ENCODE results near the gene OR4D10.

- no peak for TF ChIP-seq CTCF (IDR thresholded peaks at IDR 0.05)
- no peak for TF ChIP-seq POLR2A (IDR thresholded peaks at IDR 0.05)
These were observed 30.2 kb downstream of the OR4D10 start, which contains the start of gene OR4D11 for GRCh38 chr11:59503276-59503675.

Measured in thyroid gland (tissue), 4 donors.